Mesendoderm (in vitro differentiated cells): ENCODE measurements around the gene SKAP1.

ENCODE experiments used
- DNase-seq: peaks from one replicate; pipeline ENCODE4 v3.0.0; 2013
- H2AK5ac ChIP-seq: 2 replicates; pipeline ENCODE4 v1.6.1; 2013; ENCODE audit warnings: low read length, inconsistent platforms
- H2BK120ac ChIP-seq: 2 replicates; pipeline ENCODE4 v1.6.1; 2013; ENCODE audit warnings: low read depth, mild to moderate bottlenecking, low read length, moderate library complexity, mixed read lengths
- H2BK15ac ChIP-seq: replicated peaks from 2 replicates; pipeline ENCODE4 v1.6.1; 2013; ENCODE audit warnings: low read depth, mild to moderate bottlenecking, moderate library complexity
- H2BK5ac ChIP-seq: 2 replicates; pipeline ENCODE4 v1.6.1; 2013; ENCODE audit warnings: low read length, inconsistent platforms
- H3K18ac ChIP-seq: 2 replicates; pipeline ENCODE4 v1.6.1; 2013; ENCODE audit warnings: mild to moderate bottlenecking, low read length, mixed read lengths
- H3K23ac ChIP-seq: one replicate; pipeline ENCODE4 v1.6.1; 2013; ENCODE audit warnings: low read length
- H3K27ac ChIP-seq: 2 replicates; pipeline ENCODE4 v1.5.1; 2013; ENCODE audit warnings: low read depth, mild to moderate bottlenecking, inconsistent platforms, low read length, moderate library complexity
- H3K27me3 ChIP-seq: 2 replicates; pipeline ENCODE4 v1.6.1; 2013; ENCODE audit warnings: low read length, control low read depth, mild to moderate bottlenecking, inconsistent platforms; ENCODE audit not compliant: insufficient read depth, poor library complexity
- H3K36me3 ChIP-seq: 2 replicates; pipeline ENCODE4 v1.6.1; 2013; ENCODE audit warnings: low read length, inconsistent platforms; ENCODE audit not compliant: control insufficient read depth, insufficient read depth
- H3K4ac ChIP-seq: one replicate; pipeline ENCODE4 v1.6.1; 2013; ENCODE audit warnings: low read depth, mild to moderate bottlenecking, low read length, moderate library complexity
- H3K4me1 ChIP-seq: 2 replicates; pipeline ENCODE4 v1.6.1; 2013; ENCODE audit warnings: low read depth, low read length, inconsistent platforms; ENCODE audit not compliant: control insufficient read depth
- H3K4me2 ChIP-seq: 2 replicates; pipeline ENCODE4 v1.6.1; 2013; ENCODE audit warnings: low read length
- H3K4me3 ChIP-seq: 2 replicates; pipeline ENCODE4 v1.5.1; 2013; ENCODE audit warnings: mild to moderate bottlenecking, low read length
- H3K56ac ChIP-seq: one replicate; pipeline ENCODE4 v1.6.1; 2013; ENCODE audit warnings: low read length
- H3K79me1 ChIP-seq: 2 replicates; pipeline ENCODE4 v1.6.1; 2013; ENCODE audit warnings: low read length, inconsistent platforms
- H3K79me2 ChIP-seq: 2 replicates; pipeline ENCODE4 v1.6.1; 2013; ENCODE audit warnings: mild to moderate bottlenecking, low read length; ENCODE audit not compliant: control insufficient read depth, insufficient read depth
- H3K9ac ChIP-seq: 2 replicates; pipeline ENCODE4 v1.6.1; 2013; ENCODE audit warnings: low read length, inconsistent platforms
- H4K5ac ChIP-seq: one replicate; pipeline ENCODE4 v1.6.1; 2013; ENCODE audit warnings: low read length
- H4K8ac ChIP-seq: one replicate; pipeline ENCODE4 v1.6.1; 2013; ENCODE audit warnings: low read depth, mild to moderate bottlenecking, control low read depth, low read length, moderate library complexity
- WGBS: extraction: QIAGEN DNeasy Blood & Tissue Kit; methylation state at CpG from one replicate; pipeline ENCODE4 v1.1.7; 2013; ENCODE audit warnings: low lambda C conversion rate, missing lambda C conversion rate; ENCODE audit not compliant: insufficient coverage; ENCODE audit errors: extremely low coverage; 5-methylcytosine and 5-hydroxymethylcytosine counted together

Gene SKAP1

DNA sequence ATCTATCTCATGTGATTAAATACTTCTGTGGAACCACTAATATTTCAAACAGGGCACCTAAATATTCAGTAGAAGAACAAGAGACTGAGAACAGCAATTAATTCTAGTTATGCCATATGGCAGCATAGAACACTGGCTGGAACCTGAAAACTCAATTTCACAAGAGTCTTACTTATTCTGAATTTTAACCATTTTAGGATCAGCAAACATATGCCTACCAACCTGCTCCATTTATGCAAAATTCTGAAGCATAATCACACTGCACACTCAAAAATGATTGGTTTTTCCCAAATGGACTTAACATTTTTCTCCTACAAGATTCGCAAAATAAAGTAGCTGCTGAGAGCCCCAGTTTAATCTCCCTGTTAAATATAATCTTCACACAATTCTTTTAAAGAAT, 43.2 kb downstream of the SKAP1 start:
- no peaks in the 10 kb centered on the region for H3K79me2 ChIP-seq
- no peaks in the 10 kb centered on the region for H3K36me3 ChIP-seq
- no peak overlapping the region for H4K5ac ChIP-seq
- H2BK15ac ChIP-seq = no peak overlapping the region
- DNase-seq = no peak
- H3K9ac ChIP-seq = no peak overlapping the region
- H3K23ac ChIP-seq = no peak overlapping the region
- no peak overlapping the region for H3K4ac ChIP-seq
- H3K27me3 ChIP-seq = no peaks in the 10 kb centered on the region
- no CpG with 5 or more reads among the region's 1 CpG for WGBS
- H2BK120ac ChIP-seq = no peak overlapping the region
- H3K4me3 ChIP-seq = no peak overlapping the region
- H2BK5ac ChIP-seq = no peak overlapping the region
- no peak overlapping the region for H3K18ac ChIP-seq
- no peaks in the 10 kb centered on the region for H3K79me1 ChIP-seq
- no peak overlapping the region for H3K56ac ChIP-seq
- no peak overlapping the region for H2AK5ac ChIP-seq
- no peak overlapping the region for H3K4me2 ChIP-seq
- H3K4me1 ChIP-seq = no peaks in the 10 kb centered on the region
- no peak overlapping the region for H4K8ac ChIP-seq
- no peak overlapping the region for H3K27ac ChIP-seq

DNA sequence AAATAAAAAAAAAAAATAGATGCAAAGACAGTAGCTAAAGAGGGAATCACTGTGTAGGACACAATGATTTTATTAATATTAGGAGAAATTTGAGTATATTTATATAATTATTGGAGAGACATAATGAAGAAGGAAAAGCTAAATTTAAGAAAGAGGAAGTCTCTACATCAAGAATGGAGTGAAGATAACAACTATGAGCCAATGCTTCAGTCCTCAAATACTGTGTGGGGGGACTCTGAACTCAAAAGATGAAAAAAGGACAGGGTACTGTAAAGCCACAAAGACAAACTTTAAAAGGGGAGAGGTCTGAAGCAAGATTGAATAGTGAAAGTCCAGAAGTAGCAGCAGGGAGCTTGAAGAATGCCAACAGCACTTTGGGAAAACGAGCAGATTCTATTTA, 44.7 kb downstream of the SKAP1 start:
- Histone ChIP-seq H3K23ac (no peak overlapping the region), H3K79me2 (no peaks in the 10 kb centered on the region), H3K36me3 (no peaks in the 10 kb centered on the region), H3K27me3 (peaks cover 3% of the 10 kb centered on the region), H4K8ac (no peak overlapping the region), H2AK5ac (no peak overlapping the region), H3K18ac (no peak overlapping the region), H3K27ac (no peak overlapping the region), H3K9ac (no peak overlapping the region), H3K4ac (no peak overlapping the region), H3K56ac (no peak overlapping the region), H2BK15ac (no peak overlapping the region), H4K5ac (no peak overlapping the region), H2BK120ac (no peak overlapping the region), H3K4me1 (no peaks in the 10 kb centered on the region), H2BK5ac (no peak overlapping the region), H3K4me3 (no peak overlapping the region), H3K79me1 (no peaks in the 10 kb centered on the region), H3K4me2 (no peak overlapping the region)
- no peak for DNase-seq
- no CpG with 5 or more reads among the region's 1 CpG for WGBS

DNA sequence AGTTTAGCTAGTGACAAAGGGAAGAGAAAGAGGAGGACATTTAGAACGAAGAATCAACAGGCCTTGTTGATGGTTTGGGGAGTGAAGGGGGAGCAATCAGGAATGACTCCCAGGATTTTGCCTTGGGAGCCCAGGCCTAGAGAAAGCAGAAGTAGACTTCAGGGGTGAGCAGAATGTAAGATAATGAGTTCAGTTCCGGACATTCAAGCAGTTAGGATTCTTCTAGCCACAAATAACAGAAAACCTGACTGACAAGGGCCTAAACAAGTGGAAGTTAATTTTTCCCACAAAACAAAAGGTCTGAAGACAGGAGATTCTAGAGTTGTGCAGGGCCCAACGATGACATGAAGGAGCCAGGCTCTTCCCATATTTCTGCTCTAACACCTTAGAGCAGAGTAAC, 45.9 kb downstream of the SKAP1 start:
- no peak overlapping the region for H2BK5ac ChIP-seq
- no peak overlapping the region for H2BK15ac ChIP-seq
- no peak for DNase-seq
- H3K4me1 ChIP-seq = no peaks in the 10 kb centered on the region
- H3K56ac ChIP-seq = no peak overlapping the region
- no peak overlapping the region for H3K9ac ChIP-seq
- no peak overlapping the region for H2AK5ac ChIP-seq
- H3K79me1 ChIP-seq = no peaks in the 10 kb centered on the region
- no peak overlapping the region for H3K18ac ChIP-seq
- no peak overlapping the region for H3K4me2 ChIP-seq
- no peak overlapping the region for H3K23ac ChIP-seq
- H3K4me3 ChIP-seq = no peak overlapping the region
- WGBS = no CpG with 5 or more reads among the region's 3 CpGs
- H4K8ac ChIP-seq = no peak overlapping the region
- H3K27me3 ChIP-seq = peaks cover 3% of the 10 kb centered on the region
- no peak overlapping the region for H4K5ac ChIP-seq
- no peak overlapping the region for H2BK120ac ChIP-seq
- H3K27ac ChIP-seq = no peak overlapping the region
- no peaks in the 10 kb centered on the region for H3K79me2 ChIP-seq
- H3K36me3 ChIP-seq = no peaks in the 10 kb centered on the region
- H3K4ac ChIP-seq = no peak overlapping the region

DNA sequence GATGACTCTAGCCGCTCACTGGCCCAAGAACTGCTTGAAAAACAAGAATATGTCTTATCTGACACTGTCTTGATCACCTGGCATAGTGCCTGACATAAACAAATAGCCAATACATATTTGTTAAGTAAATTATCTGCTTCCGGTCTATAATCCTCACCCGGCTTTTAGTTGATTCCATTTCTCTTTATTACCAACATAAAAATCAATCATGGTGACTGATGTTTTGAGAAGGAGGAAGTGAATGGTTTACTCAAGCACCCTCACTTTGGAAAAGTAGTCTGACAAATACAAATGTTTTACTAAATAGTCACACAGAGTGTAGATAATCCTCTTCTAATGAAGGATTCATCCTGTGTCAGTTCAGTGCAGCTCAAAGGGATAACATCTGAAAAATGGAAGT, 47.0 kb downstream of the SKAP1 start:
- Histone ChIP-seq H3K79me1 (no peaks in the 10 kb centered on the region), H2BK5ac (no peak overlapping the region), H4K5ac (no peak overlapping the region), H3K27ac (no peak overlapping the region), H3K4me2 (no peak overlapping the region), H3K27me3 (peaks cover 3% of the 10 kb centered on the region), H3K4ac (no peak overlapping the region), H4K8ac (no peak overlapping the region), H3K18ac (no peak overlapping the region), H2BK120ac (no peak overlapping the region), H3K4me1 (no peaks in the 10 kb centered on the region), H3K4me3 (no peak overlapping the region), H3K9ac (no peak overlapping the region), H3K23ac (no peak overlapping the region), H3K79me2 (no peaks in the 10 kb centered on the region), H3K56ac (no peak overlapping the region), H2BK15ac (no peak overlapping the region), H3K36me3 (no peaks in the 10 kb centered on the region), H2AK5ac (no peak overlapping the region)
- no peak for DNase-seq
- WGBS = no CpG with 5 or more reads among the region's 3 CpGs

DNA sequence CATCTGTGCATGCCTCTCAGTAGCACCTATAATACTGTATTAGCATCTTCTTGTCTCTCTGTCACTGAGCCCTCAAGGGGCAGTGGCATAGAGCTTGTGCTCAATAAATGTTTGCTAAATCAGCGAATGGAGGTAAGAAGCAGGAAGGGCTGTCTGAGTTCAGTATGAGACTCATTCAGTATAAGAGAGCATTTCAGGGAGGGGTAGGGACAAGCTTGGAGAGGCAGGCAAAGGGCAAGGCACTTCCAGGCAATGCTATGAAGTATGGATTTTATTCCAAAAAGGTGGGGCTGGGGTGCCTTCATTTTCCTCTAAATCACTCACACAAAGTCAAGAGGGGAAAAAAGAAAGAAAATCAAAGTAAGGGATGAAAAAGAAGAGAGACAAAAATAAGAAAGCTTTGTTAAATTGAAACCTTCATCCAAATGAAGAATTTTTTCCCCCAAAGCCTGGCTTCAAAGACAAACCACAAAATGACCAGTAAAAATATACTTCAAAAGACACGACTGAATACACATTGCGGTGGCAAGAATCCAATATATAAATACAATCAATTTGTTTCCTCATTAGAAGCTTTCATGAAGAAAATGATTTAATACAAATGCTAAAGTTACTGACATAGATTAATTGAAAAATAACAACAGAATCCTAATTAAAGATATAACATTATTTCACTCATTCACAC, 51.2 kb downstream of the SKAP1 start:
- no peak for DNase-seq
- no peak overlapping the region for H2BK15ac ChIP-seq
- no peak overlapping the region for H3K18ac ChIP-seq
- peaks cover 3% of the 10 kb centered on the region for H3K27me3 ChIP-seq
- no CpG with 5 or more reads among the region's 3 CpGs for WGBS
- no peak overlapping the region for H3K4me3 ChIP-seq
- H3K79me2 ChIP-seq = no peaks in the 10 kb centered on the region
- no peaks in the 10 kb centered on the region for H3K36me3 ChIP-seq
- H4K8ac ChIP-seq = no peak overlapping the region
- no peak overlapping the region for H3K4ac ChIP-seq
- no peak overlapping the region for H3K4me2 ChIP-seq
- H3K56ac ChIP-seq = no peak overlapping the region
- H3K4me1 ChIP-seq = no peaks in the 10 kb centered on the region
- H4K5ac ChIP-seq = no peak overlapping the region
- no peak overlapping the region for H2BK5ac ChIP-seq
- H3K79me1 ChIP-seq = no peaks in the 10 kb centered on the region
- H2AK5ac ChIP-seq = no peak overlapping the region
- no peak overlapping the region for H3K27ac ChIP-seq
- no peak overlapping the region for H2BK120ac ChIP-seq
- H3K9ac ChIP-seq = no peak overlapping the region
- no peak overlapping the region for H3K23ac ChIP-seq

DNA sequence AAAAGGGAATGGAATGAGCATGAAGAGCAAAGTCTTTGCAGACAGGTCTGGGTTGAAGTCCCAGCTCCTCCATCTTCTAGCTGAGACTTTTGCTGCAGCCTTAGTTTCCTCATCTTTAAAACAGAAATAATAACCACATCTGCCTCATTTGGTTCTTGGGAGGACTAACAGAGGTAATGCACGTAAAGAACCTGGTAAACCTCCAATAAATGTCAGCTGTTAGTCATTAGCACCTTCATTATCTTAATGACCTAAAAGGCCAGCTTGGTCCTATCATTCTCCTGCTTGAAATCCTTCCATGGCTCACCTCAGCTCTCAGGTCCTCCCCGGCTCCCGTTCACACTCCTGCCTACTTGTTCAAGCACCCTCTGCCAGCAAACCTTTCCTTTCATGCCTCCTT, 51.8 kb downstream of the SKAP1 start:
- Histone ChIP-seq H3K36me3 (no peaks in the 10 kb centered on the region), H3K23ac (no peak overlapping the region), H2BK15ac (no peak overlapping the region), H3K4me3 (no peak overlapping the region), H3K18ac (no peak overlapping the region), H3K4ac (no peak overlapping the region), H3K79me1 (no peaks in the 10 kb centered on the region), H3K4me1 (no peaks in the 10 kb centered on the region), H3K27me3 (peaks cover 3% of the 10 kb centered on the region), H4K5ac (no peak overlapping the region), H4K8ac (no peak overlapping the region), H3K79me2 (no peaks in the 10 kb centered on the region), H3K27ac (no peak overlapping the region), H2BK5ac (no peak overlapping the region), H2AK5ac (no peak overlapping the region), H3K56ac (no peak overlapping the region), H3K9ac (no peak overlapping the region), H3K4me2 (no peak overlapping the region), H2BK120ac (no peak overlapping the region)
- no CpG with 5 or more reads among the region's 3 CpGs for WGBS
- DNase-seq = no peak
